SK-N-MC (cell line): Measurements from ENCODE around the gene SRRM5.

Source experiments
- DNase-seq: peaks from one replicate; pipeline ENCODE4 v3.0.0-alpha.2; 2011; ENCODE audit warnings: low read depth, low spot score
- H3K27ac ChIP-seq: fragments of 200-600 bp; sonication (generic); 2 replicates; pipeline ENCODE4 v1.5.1; 2016; ENCODE audit warnings: mixed run types
- H3K36me3 ChIP-seq: fragments of 200-600 bp; sonication (generic); 2 replicates; pipeline ENCODE4 v1.6.1; 2017; ENCODE audit warnings: antibody characterized with exemption, low read length, mixed read lengths; ENCODE audit not compliant: insufficient read depth
- H3K4me3 ChIP-seq: fragments of 200-600 bp; sonication (generic); 2 replicates; pipeline ENCODE4 v1.5.1; 2016
- H3K9ac ChIP-seq: fragments of 200-600 bp; sonication (generic); 2 replicates; pipeline ENCODE4 v1.8.0; 2017; ENCODE audit warnings: mixed run types, mixed read lengths; ENCODE audit not compliant: insufficient read length
- H3K9me3 ChIP-seq: fragments of 200-600 bp; sonication (generic); 2 replicates; pipeline ENCODE4 v1.6.1; 2017; ENCODE audit warnings: low read depth, mild to moderate bottlenecking, antibody characterized with exemption, low read length, moderate library complexity, mixed read lengths
- EZH2 ChIP-seq: fragments of 200-600 bp; sonication (generic); IDR thresholded peaks from one replicate; pipeline ENCODE4 v1.6.1; 2017; ENCODE audit warnings: antibody characterized with exemption
- FOXP2 ChIP-seq: optimal IDR thresholded peaks from 2 replicates; pipeline ENCODE3; 2011; ENCODE audit warnings: mild to moderate bottlenecking, moderate library complexity; ENCODE audit not compliant: insufficient read depth; ENCODE audit errors: extremely low read length, control extremely low read depth
- POLR2AphosphoS5 ChIP-seq: IDR thresholded peaks from 2 replicates; pipeline ENCODE4 v1.6.1; 2012; ENCODE audit warnings: mild to moderate bottlenecking, low read depth, low read length, borderline replicate concordance

Gene SRRM5, protein sequence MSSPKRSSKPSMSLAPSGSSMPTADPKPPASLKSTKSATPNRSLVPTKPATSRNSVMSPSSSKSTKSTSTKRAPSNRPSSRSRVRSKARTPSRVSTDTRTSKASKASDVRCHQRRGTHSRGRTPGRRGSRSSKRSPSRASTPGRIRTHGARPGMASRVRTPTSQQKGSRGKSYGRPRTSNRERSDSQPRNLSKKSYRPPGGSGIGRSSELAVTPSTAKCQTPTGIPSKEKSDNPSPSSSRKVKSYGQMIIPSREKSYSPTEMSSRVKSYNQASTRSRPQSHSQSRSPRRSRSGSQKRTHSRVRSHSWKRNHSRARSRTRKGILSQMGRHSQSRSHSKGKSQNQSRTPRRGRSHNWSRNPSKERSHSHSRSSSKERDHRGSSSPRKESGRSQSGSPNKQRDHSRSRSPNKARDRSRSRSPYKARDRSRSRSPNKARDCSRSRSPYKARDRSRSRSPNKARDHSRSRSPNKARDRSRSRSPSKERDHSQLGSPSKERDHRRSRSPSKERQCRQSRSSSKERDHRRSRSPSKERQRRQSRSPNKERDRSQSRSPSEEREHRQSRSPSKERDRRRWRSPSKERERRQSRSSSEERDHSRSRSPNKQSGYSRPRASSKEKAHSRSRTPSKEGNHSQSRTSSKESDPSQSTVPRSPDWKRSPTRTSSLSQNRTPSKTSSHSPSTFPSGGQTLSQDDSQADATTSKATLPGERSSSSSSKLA

DNA sequence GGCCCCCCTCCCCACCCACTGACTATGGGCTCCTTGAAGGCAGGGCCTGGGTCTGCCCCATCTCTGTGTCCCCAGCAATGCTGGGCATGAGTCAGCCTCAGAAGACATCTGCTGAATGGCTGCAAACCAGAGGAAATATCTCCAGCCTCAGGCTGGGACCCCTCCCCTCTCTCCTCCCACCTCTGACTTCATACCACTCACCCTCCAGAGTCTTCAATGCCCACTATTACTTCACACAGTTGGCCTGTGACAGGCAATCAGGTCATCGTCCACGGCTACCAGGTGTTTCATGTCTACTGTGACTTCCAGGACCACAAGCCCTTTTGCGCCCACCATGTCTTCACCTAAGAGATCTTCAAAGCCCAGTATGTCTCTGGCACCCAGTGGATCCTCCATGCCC, at the start of gene SRRM5:
Gene SRRM5, plus strand, starts transcription at position 301 of the 400 bp plus-strand sequence. Its CDS starts 34 bp downstream, at position 335.
- Histone ChIP-seq H3K4me3 (no peak within 1 kb of the TSS), H3K36me3 (peaks cover 34% of the 10 kb centered on the region; the same call in 1 of the 2 replicates), H3K27ac (peak within 1 kb of the TSS; percentile 25; the same call in 1 of the 2 replicates), H3K9ac (no peak within 1 kb of the TSS), H3K9me3 (no peaks in the 10 kb centered on the region)
- no peak for DNase-seq
- no peak for TF ChIP-seq POLR2AphosphoS5
- no peak for TF ChIP-seq EZH2
- no peak for TF ChIP-seq FOXP2

DNA sequence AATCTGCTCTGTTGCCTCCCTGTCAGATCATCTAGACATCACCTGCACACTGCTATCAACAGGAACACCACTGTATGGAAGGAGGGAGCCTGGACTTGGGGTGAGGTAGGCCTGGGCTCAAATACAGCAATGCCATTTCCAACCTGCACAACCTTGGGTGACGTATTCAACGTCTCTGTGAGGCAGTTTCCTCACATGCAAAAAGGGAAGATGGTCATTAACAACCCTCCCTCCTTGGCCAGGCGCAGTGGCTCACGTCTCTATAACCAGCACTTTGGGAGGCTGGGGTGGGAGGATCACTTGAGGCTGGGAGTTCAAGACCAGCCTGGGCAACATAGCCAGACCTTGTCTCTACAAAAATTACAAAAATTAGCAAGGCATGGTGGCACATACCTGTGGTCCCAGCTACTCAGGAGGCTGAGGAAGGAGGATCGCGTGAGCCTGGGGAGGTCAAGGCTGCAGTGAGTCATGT, 49.6 kb upstream of the SRRM5 start:
- Histone ChIP-seq H3K27ac (peak overlapping the region; percentile 62; the same call in 1 of the 2 replicates), H3K9ac (no peak overlapping the region), H3K36me3 (peaks cover 16% of the 10 kb centered on the region; the same call in 1 of the 2 replicates), H3K4me3 (0 out of 2 replicates have a peak overlapping the region, but pooled peaks have one; percentile 28), H3K9me3 (no peaks in the 10 kb centered on the region)
- DNase-seq = no peak
- TF ChIP-seq EZH2 (no peak), POLR2AphosphoS5 (no peak), FOXP2 (no peak)

DNA sequence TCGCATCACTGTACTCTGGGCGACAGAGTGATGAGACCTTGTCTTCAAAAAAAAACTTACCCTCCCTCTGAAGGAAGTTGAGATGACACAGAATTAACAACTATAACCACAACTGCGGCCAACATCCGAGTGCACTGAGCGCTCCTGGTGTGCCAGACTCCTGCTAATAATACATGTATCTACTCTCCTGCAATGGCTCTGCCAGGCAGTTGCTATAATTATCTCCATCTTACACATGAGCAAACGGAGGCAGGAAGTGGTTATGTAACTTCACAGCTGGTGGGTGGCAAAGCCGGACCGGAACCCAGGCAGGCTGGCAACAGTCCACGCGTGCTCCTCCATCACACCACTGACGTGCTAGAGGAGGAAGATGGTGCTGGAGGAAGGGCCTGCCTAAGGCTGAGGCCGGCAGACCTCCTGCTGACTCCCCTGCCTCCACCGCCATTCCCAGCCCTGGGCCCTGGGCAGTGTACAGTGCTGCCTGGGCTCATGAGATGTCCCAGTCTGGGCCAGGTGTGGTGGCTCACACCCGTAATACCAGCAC, 49.1 kb upstream of the SRRM5 start:
- peaks cover 16% of the 10 kb centered on the region; the same call in 1 of the 2 replicates for H3K36me3 ChIP-seq
- H3K27ac ChIP-seq = peak overlapping the region; percentile 62
- H3K9ac ChIP-seq = no peak overlapping the region
- 0 out of 2 replicates have a peak overlapping the region, but pooled peaks have one; percentile 28 for H3K4me3 ChIP-seq
- TF ChIP-seq EZH2 (no peak), POLR2AphosphoS5 (peak; percentile 16; the same call in 1 of the 2 replicates)
- H3K9me3 ChIP-seq = no peaks in the 10 kb centered on the region
- peak; percentile 42 for DNase-seq

DNA sequence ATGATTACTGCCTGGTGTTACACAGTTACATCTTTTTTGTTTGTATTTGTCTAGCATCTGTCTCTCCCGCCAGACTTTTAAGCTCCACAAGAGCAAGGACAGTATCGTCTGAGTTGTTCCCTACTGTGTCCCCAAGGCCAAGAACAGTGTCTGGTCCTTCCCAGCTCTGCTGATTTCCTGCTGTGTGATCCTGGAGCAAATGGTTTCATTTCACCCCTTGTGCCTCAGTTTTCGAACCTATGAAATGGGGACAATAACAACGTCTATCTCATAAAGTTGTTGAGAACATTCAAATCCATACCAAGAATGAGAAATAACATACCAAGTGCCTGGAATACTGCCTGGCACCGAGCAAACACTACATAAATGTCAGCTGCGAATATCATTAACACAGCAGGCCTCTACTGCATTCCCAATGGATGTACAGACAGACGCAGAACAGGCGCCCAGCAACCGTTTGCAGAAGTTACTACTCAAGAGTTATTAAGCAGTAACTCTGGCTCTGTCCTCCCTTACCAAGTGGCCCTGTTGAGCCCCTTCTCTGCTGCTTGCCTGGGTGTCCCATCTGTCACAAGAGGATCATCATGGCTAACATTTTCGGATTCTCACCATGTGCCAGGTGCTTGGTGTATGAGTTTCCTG, 48.0 kb upstream of the SRRM5 start:
- peak overlapping the region; percentile 46; the same call in 1 of the 2 replicates for H3K27ac ChIP-seq
- H3K9me3 ChIP-seq = no peaks in the 10 kb centered on the region
- no peak for DNase-seq
- peaks cover 12% of the 10 kb centered on the region; the same call in 1 of the 2 replicates for H3K36me3 ChIP-seq
- no peak overlapping the region for H3K9ac ChIP-seq
- TF ChIP-seq EZH2 = no peak
- no peak for TF ChIP-seq FOXP2
- no peak for TF ChIP-seq POLR2AphosphoS5
- peak overlapping the region; percentile 36; the same call in 1 of the 2 replicates for H3K4me3 ChIP-seq

DNA sequence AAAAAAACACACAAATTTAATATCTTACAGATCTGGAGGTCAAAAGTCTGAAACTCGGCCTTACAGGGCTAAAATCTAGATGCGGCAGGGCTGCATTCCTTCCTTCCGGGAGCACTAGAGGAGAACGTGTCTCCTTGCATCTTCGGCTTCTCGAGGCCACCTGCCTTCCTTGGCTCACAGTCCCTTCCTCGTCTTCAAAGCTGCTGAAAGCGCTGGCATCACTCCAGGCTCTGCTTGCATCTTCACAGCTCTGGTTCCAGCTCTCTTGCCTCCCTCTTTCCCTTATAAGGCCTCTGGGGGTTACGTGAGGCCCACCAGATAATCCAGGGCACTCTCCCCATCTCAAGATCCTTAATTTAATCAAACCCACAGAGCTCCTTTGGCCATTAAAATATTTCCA, 47.1 kb upstream of the SRRM5 start:
- Histone ChIP-seq H3K27ac (no peak overlapping the region), H3K9ac (no peak overlapping the region), H3K4me3 (no peak overlapping the region), H3K9me3 (no peaks in the 10 kb centered on the region), H3K36me3 (peaks cover 12% of the 10 kb centered on the region; the same call in 1 of the 2 replicates)
- DNase-seq = no peak
- no peak for TF ChIP-seq POLR2AphosphoS5
- no peak for TF ChIP-seq FOXP2
- TF ChIP-seq EZH2 = no peak

DNA sequence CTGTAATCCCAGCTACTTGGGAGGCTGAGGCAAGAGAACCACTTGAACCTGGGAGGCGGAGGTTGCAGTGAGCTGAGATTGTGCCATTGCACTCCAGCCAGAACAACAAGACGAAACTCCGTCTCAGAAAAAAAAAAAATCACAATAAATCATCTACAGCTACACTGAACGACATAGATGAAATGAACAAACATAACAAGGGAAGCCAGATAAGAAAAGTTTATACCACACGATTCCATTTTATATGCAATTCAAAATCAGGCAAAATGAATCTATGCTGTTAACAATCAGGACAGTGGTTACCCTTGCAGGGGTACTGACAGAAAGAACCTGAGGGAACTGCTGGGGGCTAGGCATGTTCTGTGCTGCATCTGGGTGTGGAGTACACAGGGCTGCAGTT, 42.2 kb upstream of the SRRM5 start:
- Histone ChIP-seq H3K4me3 (no peak overlapping the region), H3K9ac (no peak overlapping the region), H3K27ac (no peak overlapping the region), H3K36me3 (no peaks in the 10 kb centered on the region; the same call in 1 of the 2 replicates), H3K9me3 (no peaks in the 10 kb centered on the region)
- TF ChIP-seq EZH2 = no peak
- no peak for DNase-seq

DNA sequence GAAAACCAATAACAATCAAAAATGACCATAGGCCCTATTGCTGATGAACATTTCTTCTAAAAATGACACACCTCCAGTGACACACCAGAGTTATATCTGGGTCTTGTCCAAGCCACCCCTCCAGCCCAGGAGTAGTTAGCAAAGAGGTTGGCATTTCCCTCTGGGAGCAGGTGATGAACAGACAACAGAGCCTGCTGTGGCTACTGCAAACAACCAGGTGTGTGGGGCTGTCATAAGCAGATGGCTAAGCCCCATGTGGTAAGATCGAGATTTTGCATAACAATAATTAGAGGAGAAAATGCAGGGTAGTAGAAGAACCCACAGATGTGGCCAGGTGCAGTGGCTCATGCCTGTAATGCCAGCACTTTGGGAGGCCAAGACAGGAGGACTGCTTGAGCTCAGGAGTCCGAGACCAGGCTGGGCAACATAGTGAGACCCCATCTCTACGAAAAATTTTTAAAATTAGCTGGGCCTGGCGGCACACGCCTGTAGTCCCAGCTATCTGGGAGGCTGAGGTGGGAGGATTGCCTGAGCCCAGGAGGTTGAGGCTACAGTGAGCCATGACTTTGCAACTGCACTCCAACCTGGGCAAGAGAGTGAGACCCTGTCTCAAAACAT, 41.6 kb upstream of the SRRM5 start:
- H3K36me3 ChIP-seq = no peaks in the 10 kb centered on the region; the same call in 1 of the 2 replicates
- H3K27ac ChIP-seq = no peak overlapping the region
- no peaks in the 10 kb centered on the region for H3K9me3 ChIP-seq
- H3K4me3 ChIP-seq = no peak overlapping the region
- no peak overlapping the region for H3K9ac ChIP-seq
- DNase-seq = no peak
- TF ChIP-seq POLR2AphosphoS5 (no peak), EZH2 (no peak), FOXP2 (no peak)
